AG08396 (cell line): ENCODE data around the gene SSNA1.

Experiments
- DNase-seq: peaks from one replicate; pipeline ENCODE4 v3.0.0; 2012; ENCODE audit warnings: low spot score, mixed read lengths

SSNA1 gene

DNA sequence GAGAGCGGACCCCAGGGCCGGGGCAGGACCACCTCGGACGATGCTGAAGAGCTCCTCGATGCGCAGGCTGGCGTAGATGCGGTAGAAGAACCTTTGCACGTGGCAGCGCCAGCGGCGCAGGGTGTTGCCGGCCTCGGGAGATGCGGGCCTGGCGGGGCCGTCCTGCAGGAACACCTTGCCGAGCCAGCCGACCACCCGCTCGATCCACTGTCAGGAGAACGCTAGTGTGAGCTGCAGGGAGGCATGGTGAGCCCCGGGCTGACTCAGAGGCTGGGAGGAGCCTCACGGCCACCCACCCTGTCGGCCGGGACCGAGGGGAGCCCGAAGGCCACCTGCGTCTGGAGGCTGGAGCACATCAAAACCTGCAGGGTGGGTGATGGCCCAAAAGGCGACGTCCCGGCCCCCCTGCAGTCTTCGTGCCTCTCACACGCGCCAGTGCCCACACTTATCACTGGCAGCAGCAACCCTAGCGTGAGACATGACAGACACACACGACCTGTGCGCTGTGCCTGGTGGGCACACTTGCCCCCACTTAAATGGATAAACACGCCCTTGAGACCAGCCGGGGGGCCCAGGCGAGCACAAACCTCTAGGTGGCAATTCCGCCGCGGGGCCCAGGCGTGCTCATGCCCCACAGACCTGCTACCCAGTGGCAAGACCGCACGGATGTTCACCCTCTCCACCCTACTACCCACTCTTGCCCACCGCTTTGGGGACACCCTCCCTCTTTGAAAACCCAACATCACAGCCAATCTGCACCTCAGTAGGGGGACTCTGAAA is 3.4 kb upstream of the SSNA1 start:
- DNase-seq = no peak

DNA sequence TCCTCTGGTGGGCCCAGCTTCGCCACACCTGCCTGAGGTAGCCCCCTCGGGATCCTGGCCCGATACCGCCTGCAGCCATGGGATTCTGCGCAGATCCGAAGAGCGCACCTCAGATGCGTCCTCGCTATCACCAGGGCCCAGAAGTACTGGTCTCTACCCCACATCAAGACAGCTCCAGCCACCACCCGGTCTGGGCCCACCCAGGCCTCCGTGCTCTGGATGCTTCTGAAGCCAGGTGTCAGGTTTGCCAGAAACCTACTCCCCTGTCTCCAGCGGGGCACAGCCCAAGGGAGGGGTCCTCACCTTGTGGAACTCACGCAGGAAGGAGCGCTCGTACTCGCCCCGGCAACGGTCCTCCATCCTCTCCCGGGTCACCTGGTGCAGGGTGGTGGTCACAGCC is 2.6 kb upstream of the SSNA1 start:
- DNase-seq = no peak

DNA sequence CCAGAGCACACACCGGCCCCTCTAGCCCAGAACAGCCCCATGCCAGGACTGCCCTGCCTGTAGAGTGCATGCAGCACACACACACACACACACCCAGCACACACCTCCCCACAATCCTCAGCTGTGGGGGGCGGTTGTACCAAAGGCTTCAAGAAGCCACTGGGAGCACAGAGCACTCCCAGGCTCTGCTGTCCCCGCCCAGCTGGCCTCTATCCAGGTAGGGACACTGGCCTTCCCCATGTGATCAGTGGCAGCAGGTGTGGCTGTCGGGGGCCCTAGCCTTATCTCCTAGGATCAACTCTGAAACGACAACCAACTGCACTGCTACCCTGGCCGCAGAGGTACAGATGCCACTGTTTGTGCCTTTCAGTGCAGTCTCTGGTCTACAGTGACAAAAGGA is 2.1 kb upstream of the SSNA1 start:
- DNase-seq = no peak

DNA sequence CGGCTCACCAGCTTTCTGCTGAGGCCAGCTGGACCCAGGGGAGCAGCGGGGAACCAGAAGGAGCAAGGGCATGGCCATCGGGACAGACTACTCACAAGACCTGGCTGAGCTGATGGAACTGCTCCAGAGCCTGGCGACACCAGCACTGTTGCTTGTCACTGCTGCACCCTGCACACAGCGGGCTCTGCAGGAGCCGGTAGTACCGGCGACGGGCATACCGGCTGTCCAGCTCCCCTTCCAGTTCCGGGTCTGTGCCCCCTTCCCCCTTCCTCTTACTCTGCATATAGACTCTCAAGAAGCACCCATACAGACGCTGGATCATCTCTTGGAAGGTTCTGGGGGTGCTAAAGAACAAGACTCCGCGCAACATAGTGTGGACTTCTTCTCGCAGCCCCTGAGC is 1.1 kb upstream of the SSNA1 start:
- DNase-seq = no peak

DNA sequence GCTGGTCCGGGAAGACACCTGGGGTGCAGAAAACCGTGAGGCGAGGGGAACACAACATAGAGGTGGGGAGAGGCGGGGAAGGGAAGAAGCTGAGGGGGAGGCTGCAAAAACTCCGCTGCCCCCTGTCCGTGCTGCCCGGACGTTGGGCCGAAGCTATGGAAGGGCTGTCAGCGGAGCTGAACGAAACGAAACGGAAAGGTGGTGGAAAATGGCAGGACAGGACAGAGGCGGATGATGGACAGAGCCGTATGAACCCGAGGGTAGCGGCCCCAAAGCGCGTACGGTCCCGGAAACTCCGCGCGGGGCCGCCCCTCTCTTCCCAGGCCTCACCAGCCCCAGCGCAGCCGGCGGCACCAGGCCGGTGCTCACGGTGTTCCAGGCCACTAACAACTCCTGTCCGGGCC is 388 bp upstream of the SSNA1 start:
- DNase-seq = no peak

DNA sequence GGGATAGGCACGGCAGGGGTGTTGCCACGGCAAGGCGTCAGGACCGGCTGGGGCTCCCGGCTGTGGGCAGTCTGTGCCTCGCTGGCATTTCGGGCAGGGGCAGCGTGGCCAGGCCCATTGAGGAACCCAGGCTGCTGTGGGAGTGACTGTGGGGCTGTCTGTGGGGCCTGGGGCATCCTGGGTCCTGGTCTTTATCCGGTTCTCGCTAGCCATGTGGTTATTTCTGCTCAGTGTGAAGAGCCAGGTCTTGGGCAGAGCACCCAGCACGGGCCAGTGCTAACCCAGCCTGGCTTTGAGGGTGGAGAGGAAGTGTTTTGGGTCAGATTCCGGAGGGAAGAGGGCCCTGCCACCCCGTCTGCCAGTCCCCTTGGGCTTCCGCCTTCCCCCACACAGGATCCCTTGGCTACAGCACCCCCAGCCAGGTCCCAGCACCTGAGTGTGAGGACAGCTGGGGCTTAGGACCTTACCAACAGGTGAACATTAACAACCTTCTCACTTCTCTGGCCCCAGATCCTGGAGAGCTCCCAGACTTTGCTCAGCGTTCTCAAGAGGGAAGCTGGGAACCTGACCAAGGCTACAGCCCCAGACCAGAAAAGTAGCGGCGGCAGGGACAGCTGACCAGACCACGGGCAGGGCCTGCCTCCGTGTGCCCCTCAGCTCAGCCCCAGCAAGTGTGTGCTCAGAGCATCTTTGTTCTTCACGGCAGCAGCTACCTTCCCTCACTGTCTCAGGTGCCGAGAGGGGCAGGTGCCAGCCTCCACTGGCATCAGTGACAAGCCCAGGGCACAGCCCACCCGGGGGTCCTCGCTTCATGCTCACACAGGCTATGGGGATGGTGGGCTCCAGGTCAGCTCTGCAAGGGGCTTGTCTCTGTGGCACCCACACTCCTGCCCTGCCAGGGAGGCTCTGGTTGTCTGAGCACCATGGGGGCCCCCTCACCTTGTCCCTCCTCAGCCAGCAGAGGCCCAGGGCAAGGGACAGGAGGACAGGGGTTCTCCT is 1.1 kb downstream of the SSNA1 start:
- no peak for DNase-seq

DNA sequence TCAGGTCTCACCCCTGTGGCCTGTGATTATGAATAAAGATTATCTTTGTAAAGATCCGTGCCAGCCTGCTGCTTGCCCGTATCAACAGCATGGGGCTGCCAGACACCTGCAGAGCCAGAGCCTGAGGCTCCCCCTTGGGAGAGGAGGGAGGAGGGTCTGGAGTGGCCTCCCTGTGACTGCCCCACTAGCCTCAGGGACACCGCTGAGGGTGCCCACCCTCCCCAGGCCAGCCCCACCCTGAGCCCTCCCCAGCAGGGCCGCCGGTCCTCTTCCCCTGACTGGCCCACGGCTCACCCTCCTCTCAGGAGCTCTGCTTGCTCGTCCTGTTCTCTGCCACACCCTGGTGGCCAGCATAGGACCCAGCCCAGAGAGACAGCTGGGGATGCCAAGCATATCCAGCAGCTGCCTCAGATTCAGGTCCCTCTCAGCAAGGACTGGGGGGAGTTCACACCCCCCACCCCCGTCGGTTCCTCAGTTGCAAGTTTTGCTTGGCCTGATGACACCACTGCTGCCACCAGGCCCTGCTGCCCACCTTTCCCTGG is 1.9 kb downstream of the SSNA1 start:
- DNase-seq = no peak

DNA sequence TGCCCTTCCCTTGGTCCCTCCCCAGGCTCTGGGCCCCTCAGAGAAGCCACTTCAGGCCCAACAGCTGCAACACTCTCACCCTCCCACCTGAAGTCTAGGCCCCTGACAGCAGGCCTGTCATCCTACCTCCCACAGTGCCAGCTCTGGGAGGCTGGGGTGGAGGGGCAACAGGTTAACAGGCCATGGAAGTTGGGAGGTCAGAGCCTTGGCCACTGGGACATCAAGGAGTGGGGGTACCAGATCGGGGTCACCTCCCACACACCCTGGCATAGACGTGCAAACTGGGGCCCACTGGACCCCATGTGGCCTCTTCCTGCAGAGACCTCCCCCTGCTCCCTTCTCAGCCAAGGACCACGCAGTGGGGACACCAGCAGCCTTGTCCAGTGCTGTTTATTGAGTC is 2.8 kb downstream of the SSNA1 start:
- no peak for DNase-seq

DNA sequence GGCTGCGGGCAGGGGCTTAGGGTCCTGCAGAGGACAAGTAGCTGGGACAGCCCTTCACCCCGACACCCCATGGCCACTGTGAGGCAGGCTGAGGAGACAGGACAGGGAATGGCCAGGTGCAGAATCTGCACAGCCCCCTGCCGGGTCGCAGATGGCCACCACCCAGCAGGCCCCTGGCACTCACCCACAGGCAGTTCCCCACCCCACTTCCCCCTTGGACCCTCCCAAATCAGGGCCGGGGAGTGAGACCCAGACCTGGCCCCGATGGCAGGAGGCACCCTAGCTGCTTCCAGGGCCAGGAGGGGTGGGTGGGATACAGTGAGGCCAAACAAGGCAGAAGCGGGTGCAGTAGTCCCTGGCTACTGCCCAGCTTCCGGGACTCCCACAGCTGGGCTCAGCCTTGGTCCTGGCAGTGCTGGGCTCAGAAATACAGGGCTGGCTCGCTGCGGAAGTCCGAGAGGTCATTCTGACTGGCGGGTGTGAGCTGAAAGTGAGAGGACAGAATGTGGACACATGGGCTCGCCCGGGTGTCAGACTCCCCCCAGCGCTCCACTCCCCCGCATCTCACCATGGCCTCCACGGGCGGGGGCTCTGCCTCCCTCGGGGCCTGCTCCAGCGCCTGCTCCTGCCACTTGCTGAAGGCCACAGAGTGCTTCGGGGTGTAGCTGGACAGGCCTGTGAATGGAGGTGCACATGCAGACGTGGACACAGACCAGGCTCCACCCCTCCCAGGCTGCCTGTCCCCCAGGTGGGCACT is 3.4 kb downstream of the SSNA1 start:
- DNase-seq = no peak

DNA sequence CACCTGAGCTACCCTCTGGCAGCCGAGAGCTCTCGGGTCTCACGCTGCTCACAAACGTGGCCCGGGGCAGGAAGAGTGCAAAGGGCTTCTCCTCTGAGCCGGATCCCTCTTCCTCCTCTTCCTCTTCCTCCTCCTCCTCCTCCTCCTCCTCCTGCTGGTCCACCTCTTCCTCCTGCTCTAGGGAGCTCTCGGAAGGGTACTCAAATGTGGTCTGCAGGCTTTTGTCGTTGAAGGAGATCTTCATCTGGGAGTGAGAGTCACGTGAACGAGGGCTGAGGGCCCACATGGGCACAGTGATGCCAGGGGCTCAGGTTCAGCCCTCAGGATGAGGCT is 3.9 kb downstream of the SSNA1 start:
- DNase-seq = no peak

DNA sequence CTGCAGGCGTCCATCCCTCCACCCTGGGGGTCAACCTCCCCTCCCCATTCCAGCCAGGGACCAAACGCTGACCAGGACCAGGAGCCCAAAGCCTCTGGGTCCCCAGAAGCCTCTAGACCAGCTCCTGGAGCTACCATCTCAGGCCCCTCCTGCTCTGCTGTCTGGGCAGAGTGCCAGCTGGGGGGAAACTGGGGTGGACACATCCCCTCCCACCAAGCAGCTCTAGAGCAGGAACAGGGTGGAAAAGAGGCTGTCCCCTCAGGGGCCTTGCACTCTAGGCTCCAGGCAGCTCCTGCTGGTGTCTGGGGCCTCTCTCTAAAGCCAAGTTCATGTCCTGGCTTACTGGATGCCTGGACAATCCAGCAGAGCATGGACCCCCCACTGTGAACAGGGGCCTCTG is 4.4 kb downstream of the SSNA1 start:
- DNase-seq = no peak

DNA sequence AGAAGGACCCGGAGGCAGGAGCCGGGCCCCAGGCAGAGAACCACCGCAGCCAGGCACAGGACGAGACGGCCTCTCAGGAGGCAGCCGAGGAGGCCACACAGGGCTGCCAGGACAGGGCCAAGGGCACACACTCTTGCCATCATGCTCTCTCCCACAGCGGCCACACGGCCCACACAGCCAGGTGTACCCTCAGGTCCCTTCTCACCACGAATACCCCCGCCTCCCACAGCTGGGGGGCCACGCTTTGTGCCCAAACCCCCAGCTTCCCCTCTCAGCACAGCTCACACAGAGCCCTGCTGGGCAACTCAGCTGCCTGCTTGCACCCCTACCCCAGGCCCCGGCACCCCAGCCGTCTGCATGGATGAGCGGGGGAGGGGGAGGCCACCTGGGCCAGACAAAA is 5.3 kb downstream of the SSNA1 start:
- no peak for DNase-seq

DNA sequence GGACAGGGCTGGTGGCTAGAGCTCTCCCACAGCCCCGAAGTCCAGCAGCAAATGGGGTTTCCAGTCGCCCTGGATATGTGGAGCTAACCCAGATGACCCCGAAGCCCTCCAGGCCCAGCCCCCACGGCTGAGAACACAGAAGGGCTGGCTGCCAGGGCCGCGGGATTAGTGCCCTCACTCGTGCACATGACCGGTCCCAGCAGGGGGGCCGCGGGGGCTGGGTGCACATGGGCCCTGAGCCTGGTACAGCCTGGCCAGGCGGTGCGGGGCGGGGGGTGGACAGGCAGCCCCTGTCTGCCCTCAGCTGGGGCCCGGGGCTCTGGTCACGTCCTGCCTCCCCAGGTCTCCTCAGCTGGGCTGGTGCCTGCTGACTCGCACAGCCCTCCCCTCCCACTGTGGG is 5.9 kb downstream of the SSNA1 start:
- DNase-seq = no peak

DNA sequence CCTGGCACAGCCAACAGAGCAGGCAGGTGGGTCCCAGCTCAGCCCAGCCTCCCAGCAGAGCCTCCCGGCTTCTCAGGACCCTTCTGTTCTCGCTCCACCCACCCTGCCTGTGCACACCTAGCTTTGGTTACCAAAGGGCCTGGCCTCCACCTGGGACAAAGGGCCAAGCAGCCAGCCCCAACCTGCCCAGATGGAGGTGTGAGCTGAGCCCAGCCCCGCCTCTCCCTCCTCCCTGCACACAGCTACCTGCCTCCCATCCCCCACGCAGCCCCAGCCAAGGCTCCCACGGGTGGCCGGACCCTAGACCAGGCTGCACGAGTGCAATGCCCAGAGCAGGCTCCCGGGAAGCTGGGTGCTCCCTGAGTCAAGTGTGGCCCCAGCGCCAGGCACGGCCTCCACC is 6.4 kb downstream of the SSNA1 start:
- no peak for DNase-seq

DNA sequence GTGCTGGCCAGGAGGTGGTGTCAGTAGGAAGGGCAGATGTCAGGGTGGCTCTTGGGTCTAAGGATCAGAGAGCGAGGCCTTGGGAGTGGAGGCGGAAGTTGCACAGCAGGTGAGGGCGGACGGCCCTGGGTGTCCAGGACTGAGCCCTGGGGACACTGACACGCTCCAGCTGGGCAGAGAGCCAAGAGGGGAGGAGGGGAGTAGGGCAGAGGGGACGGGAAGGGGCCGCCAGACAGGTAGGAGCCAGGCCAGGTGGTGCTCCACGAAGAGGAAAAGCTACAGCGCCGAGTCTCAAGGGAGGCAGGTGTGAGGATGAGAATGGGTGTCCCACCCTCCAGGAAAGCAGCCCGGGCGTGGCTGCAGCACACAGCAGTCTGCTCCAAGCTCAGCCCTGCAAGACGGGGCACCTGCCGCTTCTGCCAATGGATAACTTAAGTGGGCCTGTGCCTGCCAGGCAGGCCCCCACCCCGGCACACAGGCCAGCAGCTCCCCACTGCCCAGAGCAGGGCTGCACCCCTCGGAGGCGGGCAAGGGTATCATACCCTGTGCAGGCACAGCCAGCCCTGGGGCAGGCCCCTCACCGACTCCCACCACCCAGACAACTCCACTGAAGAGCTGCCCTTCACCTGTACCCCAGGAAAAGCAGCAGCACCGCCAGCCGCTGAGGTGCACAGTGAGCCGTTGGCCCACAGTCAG is 7.2 kb downstream of the SSNA1 start:
- no peak for DNase-seq

DNA sequence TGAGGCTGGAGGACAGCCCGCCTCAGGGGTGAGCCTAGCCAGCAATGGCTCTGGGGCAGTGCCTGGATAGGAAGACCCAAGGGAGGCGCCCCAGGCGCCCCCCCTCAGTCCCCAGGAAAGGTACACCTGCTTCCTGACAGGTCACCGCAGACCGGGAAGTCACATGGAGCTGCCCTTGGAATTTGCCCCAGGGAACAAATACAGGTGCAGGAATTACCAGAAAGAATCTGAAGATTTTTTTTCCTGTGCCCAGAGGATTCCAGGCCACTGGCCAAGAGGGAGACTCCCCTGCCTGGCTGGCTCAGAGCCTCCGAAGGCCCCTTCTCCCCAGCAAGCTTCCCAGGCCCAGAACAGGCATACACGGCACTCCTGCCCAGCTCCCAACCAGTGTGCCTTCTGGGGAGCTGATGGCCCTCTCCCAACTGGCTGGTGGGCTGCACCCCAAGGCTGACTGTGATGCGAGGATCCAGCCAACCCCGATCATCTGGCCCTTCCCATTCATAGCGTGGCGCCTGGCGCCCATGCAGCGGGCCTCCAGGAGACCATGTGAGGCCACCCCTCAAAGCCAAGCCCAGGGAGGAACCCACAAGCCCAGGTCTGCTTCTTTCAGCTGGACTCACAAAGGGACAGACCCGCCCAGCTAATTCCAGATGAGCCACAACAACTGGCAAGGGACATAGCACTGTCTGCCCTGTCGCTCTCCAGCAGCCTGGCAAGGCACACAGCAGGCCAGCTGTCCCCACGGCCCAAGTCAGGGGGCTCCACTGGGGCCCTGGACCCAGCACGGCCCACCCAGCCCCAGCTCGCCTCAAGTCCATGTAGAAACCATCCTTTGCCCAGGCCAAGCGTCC is 9.8 kb downstream of the SSNA1 start:
- no peak for DNase-seq

DNA sequence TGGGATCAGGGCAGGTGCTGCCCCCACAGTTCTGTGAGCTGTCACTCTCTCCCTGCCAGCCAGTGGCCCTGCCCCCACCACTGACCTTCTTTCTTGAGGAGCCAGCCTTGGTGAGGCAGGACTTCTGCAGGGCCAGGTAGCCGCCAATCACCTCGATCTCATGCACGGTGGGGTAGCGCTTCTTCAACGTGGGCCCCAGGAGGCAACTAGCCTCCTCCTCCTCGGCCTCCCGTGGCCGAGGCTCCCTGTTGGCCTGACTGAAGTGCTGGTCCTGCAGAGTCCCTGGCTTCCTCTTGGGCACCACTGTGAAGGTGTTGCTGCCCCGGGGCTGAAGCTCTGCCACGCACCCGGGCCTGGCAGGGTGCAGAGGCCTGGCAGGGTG is 10.4 kb downstream of the SSNA1 start:
- DNase-seq = no peak

DNA sequence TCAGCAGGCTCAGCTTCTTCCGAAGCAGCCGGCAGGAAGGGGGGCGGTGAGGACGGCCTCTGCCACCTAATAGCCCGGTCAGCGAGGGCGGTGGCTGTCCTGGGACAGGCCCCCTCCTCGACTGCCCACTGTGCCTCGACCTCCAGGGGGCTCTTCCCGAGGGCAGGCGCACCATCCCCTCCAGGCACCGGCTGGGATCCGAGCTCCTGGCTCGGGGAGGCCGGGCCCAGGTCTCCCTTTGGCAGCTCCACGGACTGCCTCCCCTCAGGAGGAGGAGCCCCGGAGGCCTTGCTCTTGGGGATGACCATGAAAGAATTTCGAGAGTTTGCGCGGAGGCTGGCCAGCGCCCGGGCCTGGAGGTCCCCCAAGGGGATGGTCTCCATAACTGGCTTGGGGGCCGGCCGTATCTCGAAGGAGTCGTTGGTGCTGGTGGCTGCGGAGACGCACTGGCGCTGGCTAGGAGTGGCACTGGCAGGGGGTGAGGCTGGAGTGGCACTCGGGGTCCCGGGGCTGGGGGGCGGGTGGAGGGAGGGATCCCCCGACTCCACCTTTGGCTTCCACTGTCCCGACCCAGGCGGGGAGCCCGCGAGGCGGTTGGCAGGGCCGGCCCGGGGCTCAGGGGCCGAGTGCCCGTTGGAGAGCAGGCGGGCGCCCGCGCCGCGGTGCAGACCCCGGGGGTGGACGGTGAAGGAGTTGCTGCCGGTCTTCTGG is 11.1 kb downstream of the SSNA1 start:
- no peak for DNase-seq

DNA sequence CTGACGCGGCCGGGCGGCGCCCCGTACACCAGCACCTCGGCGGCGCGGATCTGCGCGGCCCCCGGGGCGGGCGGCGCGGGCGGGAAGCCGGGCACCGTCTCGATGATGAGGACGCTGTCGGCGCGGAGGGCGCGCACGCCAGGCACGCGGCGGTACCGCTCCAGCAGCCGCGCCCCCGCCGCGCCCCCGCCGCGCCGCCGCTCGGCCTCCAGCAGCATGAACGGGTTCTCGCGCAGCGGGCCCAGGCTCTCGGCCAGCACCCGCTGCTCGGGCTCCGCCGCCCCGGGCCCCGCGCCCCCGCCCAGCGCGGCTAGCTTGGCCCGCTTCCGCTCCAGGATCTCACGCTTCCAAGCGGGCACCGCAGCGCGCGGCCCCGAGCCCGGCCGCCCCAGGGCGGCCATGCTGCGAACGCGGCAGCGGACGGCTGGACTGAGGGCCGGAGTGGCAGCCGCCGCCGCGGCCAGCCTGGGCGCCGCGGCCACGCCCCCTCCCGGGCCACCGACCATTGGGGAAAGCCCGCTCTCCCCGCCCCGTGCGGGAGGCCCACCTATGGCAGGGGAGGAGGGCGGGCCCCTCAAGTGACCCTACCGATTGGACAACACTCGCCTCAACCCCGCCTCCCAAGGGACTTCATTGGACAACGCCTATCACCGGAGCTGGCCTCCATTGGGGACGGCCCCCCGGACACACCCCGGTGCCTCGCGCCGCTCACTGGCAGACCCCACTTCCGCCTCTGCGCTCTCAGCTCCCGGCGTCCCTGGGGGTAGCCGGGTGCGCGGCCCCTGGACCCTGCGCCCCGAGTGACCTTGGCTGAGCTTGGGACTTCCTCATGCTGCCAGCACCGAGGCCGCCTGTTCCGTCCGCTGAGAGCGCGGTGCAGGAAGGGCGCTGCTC is 12.1 kb downstream of the SSNA1 start, which contains the start of gene TPRN:
TPRN (minus strand) TSS at position 431 of the 894 bp plus-strand sequence; CDS start at position 401, 30 bp downstream.
- peak; percentile 100 for DNase-seq
